Measurements from ENCODE around the gene KCNMA1. TPM values are rescaled to one million over a fixed set of nuclear protein-coding genes. Genes with fewer than 3 reads are reported as not detected.

Gene KCNMA1
- total RNA-seq, 2 donors from 2014 or later: 23.2 to 44.5 TPM

DNA sequence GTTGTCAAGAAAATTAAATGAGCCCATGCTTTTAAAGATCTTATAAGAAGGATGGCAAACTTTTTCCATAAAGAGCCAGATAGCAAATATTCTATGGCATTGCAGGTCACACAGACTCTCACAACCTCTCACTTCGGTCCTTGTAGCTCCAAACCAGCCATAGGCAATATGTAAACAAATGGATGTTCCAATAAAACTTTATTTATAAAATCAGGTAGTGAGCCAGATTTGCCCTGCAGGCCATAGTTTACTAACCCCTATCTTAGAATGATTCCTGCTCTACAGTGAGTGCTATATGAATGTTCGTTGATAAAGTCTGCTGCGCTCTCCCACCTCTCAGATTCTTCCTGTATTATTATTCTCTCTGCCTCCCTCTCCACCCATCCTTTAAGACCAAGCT lies 177.7 kb downstream of the KCNMA1 start:
- no peak overlapping the region for H3K9ac ChIP-seq (ENCODE audit: low read depth in 2 of 2, low read length in 2 of 2)
- H3K27ac ChIP-seq: no peak overlapping the region
- H3K9me3 ChIP-seq: no peaks in the 10 kb centered on the region
- DNase-seq: no peak
- no peaks in the 10 kb centered on the region for H3K27me3 ChIP-seq
- intact Hi-C loops (cut with DNase I): loop anchor here (5.0 kb wide), 1 partner anchor 182 kb away; no protein-coding TSS in a partner anchor
- no peak for TF ChIP-seq CTCF (IDR thresholded peaks at IDR 0.05)
- H3K36me3 ChIP-seq: no peaks in the 10 kb centered on the region
- no peaks in the 10 kb centered on the region for H3K4me1 ChIP-seq
- H3K4me3 ChIP-seq: no peak overlapping the region

- no peaks in the 10 kb centered on the region for H3K36me3 ChIP-seq
- H3K9me3 ChIP-seq: no peaks in the 10 kb centered on the region
- TF ChIP-seq CTCF (IDR thresholded peaks at IDR 0.05): no peak
- H3K27ac ChIP-seq: no peak overlapping the region
- DNase-seq: no peak
- H3K4me3 ChIP-seq: no peak overlapping the region
- H3K4me1 ChIP-seq: no peaks in the 10 kb centered on the region
- intact Hi-C loops (cut with DNase I): loop anchor here (5.0 kb wide), 1 partner anchor 183 kb away; no protein-coding TSS in a partner anchor
- no peaks in the 10 kb centered on the region for H3K27me3 ChIP-seq
- H3K9ac ChIP-seq (ENCODE audit: low read depth in 2 of 2, low read length in 2 of 2): no peak overlapping the region
Observed at GRCh38 chr10:77458986-77459590, 178.5 kb downstream of the KCNMA1 start.

- Histone ChIP-seq H3K27me3 (no peaks in the 10 kb centered on the region), H3K4me3 (no peak overlapping the region), H3K4me1 (no peaks in the 10 kb centered on the region), H3K36me3 (no peaks in the 10 kb centered on the region), H3K27ac (no peak overlapping the region), H3K9ac (ENCODE audit: low read depth in 2 of 2, low read length in 2 of 2) (no peak overlapping the region), H3K9me3 (no peaks in the 10 kb centered on the region)
- no peak for DNase-seq
- intact Hi-C loops (cut with DNase I): loop anchor here (5.0 kb wide), 1 partner anchor 185 kb away; no protein-coding TSS in a partner anchor
- TF ChIP-seq CTCF (IDR thresholded peaks at IDR 0.05): no peak
Observed at GRCh38 chr10:77457721-77458120, 179.9 kb downstream of the KCNMA1 start.

DNA sequence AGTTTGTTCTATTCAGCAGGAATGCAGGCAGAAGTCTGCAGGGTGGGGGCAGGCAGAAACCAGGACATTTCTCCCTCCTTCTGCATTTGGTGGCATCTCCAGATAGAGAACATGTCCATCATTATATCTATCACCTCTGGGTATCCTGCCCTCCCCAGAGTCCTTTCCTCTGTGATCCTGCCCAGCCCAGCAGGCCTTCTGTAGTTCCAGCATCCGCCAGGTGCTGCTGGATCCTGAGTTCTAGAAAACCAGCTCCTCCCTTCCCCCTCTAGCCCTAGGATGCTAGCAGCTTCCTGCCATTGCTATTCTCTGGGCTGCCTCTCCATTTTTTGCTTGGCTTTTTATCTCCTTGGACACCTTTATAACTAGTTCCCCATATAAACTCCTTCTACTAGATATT lies 180.3 kb downstream of the KCNMA1 start:
- no peak overlapping the region for H3K4me3 ChIP-seq
- no peaks in the 10 kb centered on the region for H3K9me3 ChIP-seq
- H3K27ac ChIP-seq: no peak overlapping the region
- no peak for TF ChIP-seq CTCF (IDR thresholded peaks at IDR 0.05)
- intact Hi-C loops (cut with DNase I): loop anchor here (5.0 kb wide), 1 partner anchor 185 kb away; no protein-coding TSS in a partner anchor
- H3K36me3 ChIP-seq: no peaks in the 10 kb centered on the region
- H3K4me1 ChIP-seq: no peaks in the 10 kb centered on the region
- no peak for DNase-seq
- no peak overlapping the region for H3K9ac ChIP-seq (ENCODE audit: low read depth in 2 of 2, low read length in 2 of 2)
- H3K27me3 ChIP-seq: no peaks in the 10 kb centered on the region

DNA sequence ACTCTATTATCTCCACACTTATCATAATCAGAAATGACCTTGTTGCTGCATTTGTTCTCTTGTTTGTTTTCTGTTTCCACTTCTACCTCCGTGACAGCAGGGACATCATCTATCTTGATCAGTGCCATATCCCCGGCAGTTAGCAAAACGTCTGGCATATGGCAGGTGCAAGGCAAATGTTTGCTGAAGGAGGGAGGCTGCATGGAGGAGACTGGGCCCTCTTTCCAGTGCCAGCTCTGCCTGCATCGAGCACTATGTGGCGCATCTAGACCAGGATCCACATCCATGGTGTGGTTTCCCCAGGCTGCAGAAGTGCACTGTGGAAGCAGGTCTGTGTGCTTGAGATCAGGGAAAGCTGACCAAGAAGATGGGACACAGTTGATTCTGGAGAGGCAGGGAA lies 181.2 kb downstream of the KCNMA1 start:
- TF ChIP-seq CTCF (IDR thresholded peaks at IDR 0.05): peak; percentile 20
- Histone ChIP-seq H3K27me3 (no peaks in the 10 kb centered on the region), H3K4me1 (no peaks in the 10 kb centered on the region), H3K9me3 (no peaks in the 10 kb centered on the region), H3K36me3 (no peaks in the 10 kb centered on the region), H3K4me3 (no peak overlapping the region), H3K27ac (no peak overlapping the region), H3K9ac (ENCODE audit: low read depth in 2 of 2, low read length in 2 of 2) (no peak overlapping the region)
- peak; percentile 58 for DNase-seq
- intact Hi-C loops (cut with DNase I): loop anchor here (5.0 kb wide), 1 partner anchor 186 kb away; no protein-coding TSS in a partner anchor
